GM12878 (cell line): ENCODE measurements around the gene NEGR1. TPM values are rescaled to one million over a fixed set of nuclear protein-coding genes. Genes with fewer than 3 reads are reported as not detected.

ENCODE experiments used
- ATAC-seq: fragments of 200-7000 bp; cut with Tn5 transposase; 3 replicates; pipeline ENCODE4 v1.9.1; 2020; ENCODE audit warnings: mild to moderate bottlenecking, moderate library complexity
- BruUV-seq: library from RNA; stranded (reverse); fragments of 400-500 nt; replicated peaks from 2 replicates; lab custom pipeline; 2021; lab: Mats Ljungman, UMichigan
- CTCF ChIA-PET: fragments of 300-600 bp; sonication (Branson Sonifier 250); formaldehyde crosslinking; extraction: SDS; loops from one replicate; lab custom pipeline; 2021; ENCODE audit warnings: inconsistent platforms; lab: Yijun Ruan, JAX
- POLR2A ChIA-PET: fragments of 350-600 bp; formaldehyde crosslinking; extraction: SDS; loops from one replicate; lab custom pipeline; 2021; ENCODE audit warnings: inconsistent platforms; lab: Charles Lee
- RAD21 ChIA-PET: fragments of 300-600 bp; sonication (Branson Sonifier 250); formaldehyde crosslinking; loops from one replicate; lab custom pipeline; 2023; ENCODE audit warnings: antibody characterized with exemption; ENCODE audit not compliant: unreplicated experiment; lab: Charles Lee
- SMC1A ChIA-PET: fragments of 300-600 bp; sonication (Branson Sonifier 250); formaldehyde crosslinking; loops from one replicate; lab custom pipeline; 2023; ENCODE audit not compliant: unreplicated experiment, uncharacterized antibody; lab: Charles Lee
- DNase-seq: peaks from one replicate; pipeline ENCODE4 v3.0.0-alpha.2; 2011; ENCODE audit warnings: low read depth, low spot score
- FAIRE-seq: peaks from 3 replicates; lab custom pipeline; 2011; peaks lifted over from hg19 to GRCh38; lab: Jason Lieb, UNC
- H2AFZ ChIP-seq: 2 replicates; pipeline ENCODE4 v1.6.0; 2011; ENCODE audit warnings: low read depth, low read length, control low read depth; ENCODE audit not compliant: control insufficient read depth
- H3K27ac ChIP-seq: 2 replicates; pipeline ENCODE4 v1.5.1; 2011; ENCODE audit warnings: control low read depth; ENCODE audit not compliant: control insufficient read depth, insufficient read depth
- H3K27me3 ChIP-seq, 2 experiments: replicated peaks in 1 of 2; 2 replicates each; pipeline versions ENCODE4 v1.6.0 to v1.6.1; 2011; ENCODE audit warnings: low read length in 1 of 2; ENCODE audit not compliant: control insufficient read depth in 2 of 2, insufficient read depth in 2 of 2
- H3K36me3 ChIP-seq, 2 experiments: 2 replicates each; pipeline ENCODE4 v1.5.1; 2011; ENCODE audit warnings: low read length in 1 of 2; ENCODE audit not compliant: control insufficient read depth in 2 of 2, insufficient read depth in 2 of 2
- H3K4me1 ChIP-seq: 2 replicates; pipeline ENCODE4 v1.6.1; 2011; ENCODE audit warnings: mild to moderate bottlenecking, low read length, moderate library complexity, mixed read lengths; ENCODE audit not compliant: control insufficient read depth, insufficient read depth
- H3K4me2 ChIP-seq: 2 replicates; pipeline ENCODE4 v1.6.0; 2011; ENCODE audit warnings: control low read depth; ENCODE audit not compliant: control insufficient read depth, insufficient read depth
- H3K4me3 ChIP-seq: fragments of 200-600 bp; sonication (generic); 2 replicates; pipeline ENCODE4 v1.5.1; 2016
- H3K79me2 ChIP-seq: 2 replicates; pipeline ENCODE4 v1.6.0; 2011; ENCODE audit warnings: low read length; ENCODE audit not compliant: control insufficient read depth, insufficient read depth
- H3K9ac ChIP-seq: 2 replicates; pipeline ENCODE4 v1.8.0; 2011; ENCODE audit warnings: low read length, control low read depth, mixed read lengths; ENCODE audit not compliant: control insufficient read depth, insufficient read depth
- H3K9me3 ChIP-seq: replicated peaks from 3 replicates; pipeline ENCODE4 v1.5.1; 2011; ENCODE audit warnings: mild to moderate bottlenecking, low read length; ENCODE audit not compliant: control insufficient read depth, insufficient read depth
- H4K20me1 ChIP-seq: 2 replicates; pipeline ENCODE4 v1.6.0; 2011; ENCODE audit not compliant: control insufficient read depth, insufficient read depth
- ATF7 ChIP-seq: fragments of 450-650 bp; IDR thresholded peaks from 2 replicates; pipeline ENCODE4 v1.6.1; 2016; ENCODE audit warnings: low read depth, mild to moderate bottlenecking
- CEBPB ChIP-seq, 2 experiments: fragments of 150-350 bp in 1 of 2; IDR thresholded peaks; 2 replicates each; pipeline ENCODE4 v1.6.1; 2012 to 2014; ENCODE audit warnings: low read depth in 2 of 2, low read length in 2 of 2, borderline replicate concordance in 1 of 2, inconsistent platforms in 1 of 2
- ETV6 ChIP-seq, 2 experiments: fragments of 450-650 bp in 1 of 2; IDR thresholded peaks in 1 of 2; conservative IDR thresholded peaks in 1 of 2; 2 replicates each; pipeline ENCODE4 v1.6.1; 2014; ENCODE audit warnings: antibody characterized with exemption in 1 of 2, borderline replicate concordance in 1 of 2, low read depth in 1 of 2, mild to moderate bottlenecking in 1 of 2, moderate library complexity in 1 of 2
- FOXM1 ChIP-seq: IDR thresholded peaks from 2 replicates; pipeline ENCODE4 v1.6.1; 2012; ENCODE audit warnings: low read depth, mild to moderate bottlenecking, inconsistent platforms, low read length, moderate library complexity
- IKZF1 ChIP-seq: fragments of 450-650 bp; conservative IDR thresholded peaks from 2 replicates; pipeline ENCODE4 v1.6.1; 2017; ENCODE audit warnings: antibody characterized with exemption, mild to moderate bottlenecking
- MTA2 ChIP-seq: fragments of 450-650 bp; IDR thresholded peaks from 2 replicates; pipeline ENCODE4 v1.6.1; 2016; ENCODE audit warnings: low read depth, mild to moderate bottlenecking, moderate library complexity
- NFXL1 ChIP-seq: fragments of 450-650 bp; IDR thresholded peaks from 2 replicates; pipeline ENCODE4 v1.6.1; 2017; ENCODE audit warnings: antibody characterized with exemption, mild to moderate bottlenecking, borderline replicate concordance
- NFYA ChIP-seq: IDR thresholded peaks from 2 replicates; pipeline ENCODE4 v1.6.1; 2011; ENCODE audit warnings: low read depth, mild to moderate bottlenecking, low read length, improper control_type of control experiment, borderline replicate concordance
- NR2F1 ChIP-seq: fragments of 450-650 bp; conservative IDR thresholded peaks from 2 replicates; pipeline ENCODE4 v1.6.1; 2017; ENCODE audit warnings: mild to moderate bottlenecking
- PML ChIP-seq: IDR thresholded peaks from 2 replicates; pipeline ENCODE4 v1.6.1; 2012; ENCODE audit warnings: low read length, inconsistent platforms
- SP1 ChIP-seq: IDR thresholded peaks from one replicate; pipeline ENCODE4 v1.6.1; 2011; ENCODE audit warnings: low read depth, low read length
- SUPT20H ChIP-seq: IDR thresholded peaks from 2 replicates; pipeline ENCODE4 v1.6.1; 2011; ENCODE audit warnings: low read depth, mild to moderate bottlenecking, low read length, moderate library complexity, borderline replicate concordance; ENCODE audit not compliant: control insufficient read depth
- TAF1 ChIP-seq: IDR thresholded peaks from 2 replicates; pipeline ENCODE4 v1.6.1; 2011; ENCODE audit warnings: mild to moderate bottlenecking, low read depth, low read length, borderline replicate concordance
- WGBS: methylation state at CpG from one replicate; pipeline ENCODE4 v1.1.6; 2016; ENCODE audit warnings: low lambda C conversion rate; ENCODE audit not compliant: insufficient replicate concordance, insufficient coverage; ENCODE audit errors: missing lambda C conversion rate; 5-methylcytosine and 5-hydroxymethylcytosine counted together
- in situ Hi-C: fragments of 300-500 bp; cut with MboI; formaldehyde crosslinking; loops from 9 replicates; pipeline ENCODE4 v1.14.3; 2018; ENCODE audit warnings: mixed read lengths
- intact Hi-C: fragments of 100-400 bp; cut with micrococcal nuclease; formaldehyde crosslinking; loops from one replicate; pipeline ENCODE4 v1.14.2; 2022; ENCODE audit not compliant: unreplicated experiment
- polyA plus RNA-seq, 11 experiments: library from polyadenylated mRNA; depleted of rRNA in 4 of 11; unstranded in 6 of 11; stranded (reverse) in 5 of 11; fragments of >200 nt; fragmentation: Nextera tagmentation in 4 of 11; fragmentation: Illumina TruSeq in 1 of 11; extraction: Ambion mirVana in 4 of 11; extraction: Trizol in 1 of 11; gene quantifications; 1 replicate in 1 of 11; 2 replicates in 10 of 11; pipeline versions ENCODE4 v1.2.1 to v1.2.3, GENCODE V29; 2011 to 2016; ENCODE audit warnings: inconsistent platforms in 2 of 11, missing spikeins in 2 of 11, low read depth in 1 of 11
- total RNA-seq, 4 experiments: library from RNA; depleted of rRNA in 3 of 4; stranded (reverse); fragments of >200 nt in 3 of 4; fragmentation: Illumina TruSeq in 1 of 4; extraction: Trizol in 1 of 4; gene quantifications; 2 replicates each; pipeline versions ENCODE4 v1.2.1 to v1.2.3, GENCODE V29; 2013 to 2021
- TF ChIP-seq, protein P1 (sequence below): fragments of 450-650 bp; IDR thresholded peaks from 2 replicates; pipeline ENCODE4 v1.6.1; 2017; ENCODE audit warnings: antibody characterized with exemption, mild to moderate bottlenecking, moderate library complexity
- TF ChIP-seq, protein P2 (sequence below): fragments of 450-650 bp; IDR thresholded peaks from 2 replicates; pipeline ENCODE4 v1.6.1; 2017; ENCODE audit warnings: borderline replicate concordance

The NEGR1 gene
- total and polyA plus RNA-seq, 10 of the 15 experiments (the other 5 are each of a cell fraction or from before 2014, with no cell fraction given), result under 0.01 to 0.03 (median 0.01) TPM; not detected in 7

DNA sequence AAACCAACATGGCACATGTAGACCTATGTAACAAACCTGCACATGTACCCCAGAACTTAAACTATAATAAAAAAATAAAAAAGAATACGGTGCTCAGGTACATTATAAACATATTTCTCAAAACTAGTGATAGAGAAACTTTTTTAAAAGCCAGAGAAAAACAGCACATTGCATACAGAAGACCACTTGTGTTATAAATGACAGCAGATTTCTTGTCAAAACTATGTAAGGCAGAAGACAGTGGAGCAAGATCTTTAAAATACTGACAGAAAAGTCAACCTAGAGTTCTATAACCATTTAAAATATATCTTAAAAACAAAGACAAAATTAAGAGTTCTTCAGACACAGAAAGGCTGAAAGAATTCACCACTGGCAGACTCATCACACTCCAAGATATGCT lies 144.7 kb downstream of the NEGR1 start:
- Histone ChIP-seq H3K9ac (no peak overlapping the region), H2AFZ (no peak overlapping the region), H3K4me2 (no peak overlapping the region), H3K4me1 (no peaks in the 10 kb centered on the region), H3K9me3 (no peaks in the 10 kb centered on the region), H4K20me1 (no peaks in the 10 kb centered on the region), H3K27ac (no peak overlapping the region), H3K4me3 (no peak overlapping the region), H3K36me3 (no peaks in the 10 kb centered on the region), H3K79me2 (no peaks in the 10 kb centered on the region), H3K27me3 (no peaks in the 10 kb centered on the region)
- intact Hi-C loops (no loop called here), in situ Hi-C loops (no loop called here)
- CTCF ChIA-PET, result no interaction called here
- SMC1A ChIA-PET, result no interaction called here
- whole genome bisulfite sequencing, result 4% methylated on average over 1 of the region's 1 CpG
- RAD21 ChIA-PET, result no interaction called here
- no peak for ATAC-seq
- no peak for FAIRE-seq
- POLR2A ChIA-PET, result no interaction called here
- DNase-seq, result no peak
- no TSS peak for BruUV-seq
- TF ChIP-seq FOXM1 (no peak), NR2F1 (no peak), IKZF1 (no peak), NFYA (no peak), ETV6 (conservative IDR thresholded peaks at IDR 0.05 in 1 of 2, IDR thresholded peaks at IDR 0.05 in 1 of 2; ENCODE audit: borderline replicate concordance in 1 of 2, low read depth in 1 of 2) (no peak), CEBPB (IDR thresholded peaks at IDR 0.05; ENCODE audit: borderline replicate concordance in 1 of 2, low read depth in 2 of 2, low read length in 2 of 2) (no peak), ATF7 (no peak), NFXL1 (no peak), SUPT20H (no peak), MTA2 (no peak), SP1 (no peak), TAF1 (no peak), PML (no peak)
- TF ChIP-seq, protein P1, sequence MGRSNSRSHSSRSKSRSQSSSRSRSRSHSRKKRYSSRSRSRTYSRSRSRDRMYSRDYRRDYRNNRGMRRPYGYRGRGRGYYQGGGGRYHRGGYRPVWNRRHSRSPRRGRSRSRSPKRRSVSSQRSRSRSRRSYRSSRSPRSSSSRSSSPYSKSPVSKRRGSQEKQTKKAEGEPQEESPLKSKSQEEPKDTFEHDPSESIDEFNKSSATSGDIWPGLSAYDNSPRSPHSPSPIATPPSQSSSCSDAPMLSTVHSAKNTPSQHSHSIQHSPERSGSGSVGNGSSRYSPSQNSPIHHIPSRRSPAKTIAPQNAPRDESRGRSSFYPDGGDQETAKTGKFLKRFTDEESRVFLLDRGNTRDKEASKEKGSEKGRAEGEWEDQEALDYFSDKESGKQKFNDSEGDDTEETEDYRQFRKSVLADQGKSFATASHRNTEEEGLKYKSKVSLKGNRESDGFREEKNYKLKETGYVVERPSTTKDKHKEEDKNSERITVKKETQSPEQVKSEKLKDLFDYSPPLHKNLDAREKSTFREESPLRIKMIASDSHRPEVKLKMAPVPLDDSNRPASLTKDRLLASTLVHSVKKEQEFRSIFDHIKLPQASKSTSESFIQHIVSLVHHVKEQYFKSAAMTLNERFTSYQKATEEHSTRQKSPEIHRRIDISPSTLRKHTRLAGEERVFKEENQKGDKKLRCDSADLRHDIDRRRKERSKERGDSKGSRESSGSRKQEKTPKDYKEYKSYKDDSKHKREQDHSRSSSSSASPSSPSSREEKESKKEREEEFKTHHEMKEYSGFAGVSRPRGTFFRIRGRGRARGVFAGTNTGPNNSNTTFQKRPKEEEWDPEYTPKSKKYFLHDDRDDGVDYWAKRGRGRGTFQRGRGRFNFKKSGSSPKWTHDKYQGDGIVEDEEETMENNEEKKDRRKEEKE, result no peak
- TF ChIP-seq, protein P2, sequence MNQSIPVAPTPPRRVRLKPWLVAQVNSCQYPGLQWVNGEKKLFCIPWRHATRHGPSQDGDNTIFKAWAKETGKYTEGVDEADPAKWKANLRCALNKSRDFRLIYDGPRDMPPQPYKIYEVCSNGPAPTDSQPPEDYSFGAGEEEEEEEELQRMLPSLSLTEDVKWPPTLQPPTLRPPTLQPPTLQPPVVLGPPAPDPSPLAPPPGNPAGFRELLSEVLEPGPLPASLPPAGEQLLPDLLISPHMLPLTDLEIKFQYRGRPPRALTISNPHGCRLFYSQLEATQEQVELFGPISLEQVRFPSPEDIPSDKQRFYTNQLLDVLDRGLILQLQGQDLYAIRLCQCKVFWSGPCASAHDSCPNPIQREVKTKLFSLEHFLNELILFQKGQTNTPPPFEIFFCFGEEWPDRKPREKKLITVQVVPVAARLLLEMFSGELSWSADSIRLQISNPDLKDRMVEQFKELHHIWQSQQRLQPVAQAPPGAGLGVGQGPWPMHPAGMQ, result no peak
